Ovary (tissue), 9 donors: ENCODE data around the gene CACNA1C. TPM values are rescaled to one million over a fixed set of nuclear protein-coding genes. Genes with fewer than 3 reads are reported as not detected.

Source experiments
- DNase-seq, 5 donors: peaks; one replicate each; pipeline ENCODE4 v3.0.0-alpha.2; 2019 to 2020
- H3K27ac ChIP-seq, 2 donors: fragments of 200-600 bp; one replicate each; pipeline versions ENCODE4 v1.5.1 to v1.8.0; 2019 to 2022
- H3K27me3 ChIP-seq: fragments of 200-600 bp; one replicate; pipeline ENCODE4 v1.8.0; 2022
- H3K36me3 ChIP-seq: fragments of 200-600 bp; sonication (generic); one replicate; pipeline ENCODE4 v1.5.1; 2019
- H3K4me1 ChIP-seq: one replicate; pipeline ENCODE4 v1.8.1; 2013; ENCODE audit warnings: mild to moderate bottlenecking, moderate library complexity; ENCODE audit not compliant: insufficient read depth
- H3K4me3 ChIP-seq: fragments of 200-600 bp; sonication (generic); one replicate; pipeline ENCODE4 v1.5.1; 2017
- H3K9me3 ChIP-seq, 2 donors: fragments of 200-600 bp in 1 of 2; sonication (generic) in 1 of 2; one replicate each; pipeline versions ENCODE4 v1.5.1 to v1.8.1; 2013 to 2019; ENCODE audit warnings: mild to moderate bottlenecking in 1 of 2, moderate library complexity in 1 of 2
- EP300 ChIP-seq: sonication (generic); formaldehyde crosslinking; IDR thresholded peaks from one replicate; pipeline ENCODE4 v1.6.1; 2017; ENCODE audit warnings: antibody characterized with exemption
- POLR2A ChIP-seq: fragments of 450-650 bp; IDR thresholded peaks from one replicate; pipeline ENCODE4 v1.6.1; 2017; ENCODE audit warnings: antibody characterized with exemption, mild to moderate bottlenecking, moderate library complexity
- WGBS, 3 donors: extraction: QIAGEN DNeasy Blood & Tissue Kit in 1 of 3; methylation state at CpG; one replicate each; pipeline versions ENCODE4 v1.1.5 to v1.1.7; 2013 to 2017; 5-methylcytosine and 5-hydroxymethylcytosine counted together
- intact Hi-C, 4 donors: fragments of 100-400 bp; cut with DNase I; formaldehyde crosslinking; loops; one replicate each; pipeline versions ENCODE4 v1.11.0 to v1.15.1; 2022 to 2023
- polyA plus RNA-seq, 2 donors: library from polyadenylated mRNA; stranded (reverse); fragments of 200-250 nt in 1 of 2; fragments of 350-450 nt in 1 of 2; fragmentation: Illumina TruSeq in 1 of 2; extraction: RNeasy Lipid Tissue Mini Kit (QIAGEN cat#74804) in 1 of 2; gene quantifications; one replicate each; pipeline ENCODE4 v1.2.3, GENCODE V29; 2013 to 2014
- total RNA-seq, 7 donors: library from RNA; depleted of rRNA in 2 of 7; stranded (reverse); fragments of >200 nt in 2 of 7; fragmentation: NEBNext Ultra II Directional in 3 of 7; extraction: Animal tissue kit (Norgen Biotek cat#: 25700) in 3 of 7; gene quantifications; one replicate each; pipeline versions ENCODE4 v1.1.0 to v1.2.4, GENCODE V29; 2016 to 2023
- TF ChIP-seq, protein P1 (sequence below), 3 donors: fragments of 450-650 bp in 2 of 3; fragments of 200-600 bp in 1 of 3; IDR thresholded peaks; one replicate each; pipeline versions ENCODE4 v1.5.1 to v1.8.0; 2016 to 2022; ENCODE audit warnings: antibody characterized with exemption in 3 of 3, mild to moderate bottlenecking in 1 of 3
- donor health status: DM: no; HTN: no; CAD: no; lungs with moderate emphysema.
- donor health status: DM: no; HTN: no; CAD: no.
- donor health status: Bipolar disorder and iron deficiency.
- donor health status: DM: yes; HTN: yes; CAD: no.
- donor health status: DM: no; HTN: no; CAD: no.
- donor health status: DM: yes; HTN: yes; CAD: no.

The CACNA1C gene
- total and polyA plus RNA-seq, 9 donors, result 2.2 to 8.3 (median 3.7) TPM

GRCh38 chr12:2578772-2579171, 526.0 kb downstream of the CACNA1C start:
- 88 to 96% (median 95%) methylated on average over 6 of the region's 6 CpGs for WGBS, 3 donors
- Histone ChIP-seq H3K4me1 (peaks cover 2% of the 10 kb centered on the region), H3K27me3 (no peaks in the 10 kb centered on the region), H3K4me3 (no peak overlapping the region), H3K27ac (no peak overlapping the region), H3K36me3 (no peaks in the 10 kb centered on the region), H3K9me3 (no peaks in the 10 kb centered on the region)
- intact Hi-C loops, result no loop called here
- DNase-seq, result no peak
- TF ChIP-seq EP300 (no peak), POLR2A (no peak)
- TF ChIP-seq, protein P1, sequence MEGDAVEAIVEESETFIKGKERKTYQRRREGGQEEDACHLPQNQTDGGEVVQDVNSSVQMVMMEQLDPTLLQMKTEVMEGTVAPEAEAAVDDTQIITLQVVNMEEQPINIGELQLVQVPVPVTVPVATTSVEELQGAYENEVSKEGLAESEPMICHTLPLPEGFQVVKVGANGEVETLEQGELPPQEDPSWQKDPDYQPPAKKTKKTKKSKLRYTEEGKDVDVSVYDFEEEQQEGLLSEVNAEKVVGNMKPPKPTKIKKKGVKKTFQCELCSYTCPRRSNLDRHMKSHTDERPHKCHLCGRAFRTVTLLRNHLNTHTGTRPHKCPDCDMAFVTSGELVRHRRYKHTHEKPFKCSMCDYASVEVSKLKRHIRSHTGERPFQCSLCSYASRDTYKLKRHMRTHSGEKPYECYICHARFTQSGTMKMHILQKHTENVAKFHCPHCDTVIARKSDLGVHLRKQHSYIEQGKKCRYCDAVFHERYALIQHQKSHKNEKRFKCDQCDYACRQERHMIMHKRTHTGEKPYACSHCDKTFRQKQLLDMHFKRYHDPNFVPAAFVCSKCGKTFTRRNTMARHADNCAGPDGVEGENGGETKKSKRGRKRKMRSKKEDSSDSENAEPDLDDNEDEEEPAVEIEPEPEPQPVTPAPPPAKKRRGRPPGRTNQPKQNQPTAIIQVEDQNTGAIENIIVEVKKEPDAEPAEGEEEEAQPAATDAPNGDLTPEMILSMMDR (IDR thresholded peaks at IDR 0.05), result no peak

DNA sequence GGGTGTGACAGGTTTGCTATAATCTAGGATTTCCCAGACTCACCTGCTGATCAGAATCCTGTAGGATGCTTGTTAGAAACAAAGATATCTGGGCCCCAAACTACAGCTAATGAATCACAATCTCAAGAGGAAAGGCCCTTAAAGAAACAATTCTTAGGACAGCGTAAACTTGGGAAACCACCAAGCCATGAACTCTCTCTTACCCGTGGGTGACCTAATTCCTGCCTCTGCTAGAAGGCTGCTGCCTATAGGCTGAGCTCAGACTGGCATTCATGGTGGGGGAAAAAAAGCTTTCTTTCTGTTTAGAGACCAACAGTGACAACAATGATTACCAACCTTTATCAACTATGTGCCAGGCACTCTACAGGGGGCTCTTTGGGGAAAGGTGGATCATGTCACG, 528.0 kb downstream of the CACNA1C start:
- no peak for DNase-seq
- Histone ChIP-seq H3K27ac (no peak overlapping the region), H3K4me3 (no peak overlapping the region), H3K4me1 (peaks cover 2% of the 10 kb centered on the region), H3K36me3 (no peaks in the 10 kb centered on the region), H3K9me3 (no peaks in the 10 kb centered on the region), H3K27me3 (no peaks in the 10 kb centered on the region)
- TF ChIP-seq, protein P1 (IDR thresholded peaks at IDR 0.05), result no peak
- TF ChIP-seq POLR2A, result no peak
- intact Hi-C loops, result loop anchor here in 3 of 4 donors (5.0 to 10.0 kb wide), 5 partner anchors 286 to 936 kb away; partner anchors contain the start of gene CACNA1C (in 3 of the 3)
- WGBS, 3 donors, result 40 to 69% (median 54%) methylated on average over 3 of the region's 3 CpGs

DNA sequence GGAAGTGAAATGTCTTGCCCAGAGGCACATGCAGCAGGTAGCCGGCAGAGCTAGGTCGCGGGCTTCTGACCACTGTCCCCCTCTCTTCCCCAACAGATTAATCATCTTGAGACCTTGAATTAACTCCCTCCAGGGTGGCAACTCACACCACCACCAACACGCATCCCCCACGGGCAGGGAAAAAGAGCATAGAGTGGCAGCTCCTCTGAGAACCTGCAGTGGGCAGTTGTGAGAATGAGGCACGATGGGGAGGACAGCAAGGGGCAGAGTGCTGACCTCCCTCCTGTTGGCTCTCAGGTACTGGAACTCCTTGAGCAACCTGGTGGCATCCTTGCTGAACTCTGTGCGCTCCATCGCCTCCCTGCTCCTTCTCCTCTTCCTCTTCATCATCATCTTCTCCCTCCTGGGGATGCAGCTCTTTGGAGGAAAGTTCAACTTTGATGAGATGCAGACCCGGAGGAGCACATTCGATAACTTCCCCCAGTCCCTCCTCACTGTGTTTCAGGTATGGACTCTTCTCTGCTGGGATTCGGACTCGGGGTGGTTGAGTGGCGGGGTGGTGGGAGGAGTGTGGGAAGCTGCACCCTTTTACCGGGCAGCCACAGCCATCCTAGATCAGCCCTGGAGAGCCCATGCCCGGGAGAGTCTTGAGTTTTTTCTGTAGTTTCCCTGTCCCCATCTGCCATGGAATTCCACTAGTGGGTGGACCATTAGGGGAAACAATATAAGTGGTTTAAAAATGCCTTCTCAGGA, 528.7 kb downstream of the CACNA1C start:
- TF ChIP-seq EP300 (no peak), POLR2A (no peak)
- TF ChIP-seq, protein P1 (IDR thresholded peaks at IDR 0.05), result no peak
- peaks cover 2% of the 10 kb centered on the region for H3K4me1 ChIP-seq
- WGBS, 3 donors, result 85 to 92% (median 89%) methylated on average over 15 of the region's 15 CpGs
- no peaks in the 10 kb centered on the region for H3K36me3 ChIP-seq
- no peak overlapping the region for H3K4me3 ChIP-seq
- no peaks in the 10 kb centered on the region for H3K27me3 ChIP-seq
- H3K27ac ChIP-seq, result no peak overlapping the region
- intact Hi-C loops, result loop anchor here in 3 of 4 donors (5.0 to 10.0 kb wide), 5 partner anchors 287 to 937 kb away; partner anchors contain the start of gene CACNA1C (in 3 of the 3)
- no peaks in the 10 kb centered on the region for H3K9me3 ChIP-seq
- DNase-seq, result no peak

DNA sequence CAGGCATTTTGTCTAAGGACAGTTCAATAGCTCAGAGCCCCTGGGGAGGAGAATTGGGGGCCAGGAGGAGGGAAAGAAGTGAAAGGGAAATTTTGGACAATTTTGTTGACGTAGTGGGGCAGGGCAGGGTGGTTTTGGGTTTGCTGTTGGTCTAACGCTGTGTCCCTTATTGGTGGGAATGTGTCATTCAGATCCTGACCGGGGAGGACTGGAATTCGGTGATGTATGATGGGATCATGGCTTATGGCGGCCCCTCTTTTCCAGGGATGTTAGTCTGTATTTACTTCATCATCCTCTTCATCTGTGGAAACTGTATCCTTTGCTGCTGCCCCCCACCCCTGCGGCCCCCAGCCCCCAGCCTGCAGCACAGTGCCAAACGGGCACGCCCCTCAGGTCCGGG, 529.8 kb downstream of the CACNA1C start:
- intact Hi-C loops, result loop anchor here in 3 of 4 donors (5.0 to 10.0 kb wide), 5 partner anchors 288 to 938 kb away; partner anchors contain the start of gene CACNA1C (in 3 of the 3)
- H3K27ac ChIP-seq, result no peak overlapping the region
- H3K4me1 ChIP-seq, result peaks cover 2% of the 10 kb centered on the region
- no peak overlapping the region for H3K4me3 ChIP-seq
- 46 to 64% (median 47%) methylated on average over 9 of the region's 9 CpGs for WGBS, 3 donors
- no peaks in the 10 kb centered on the region for H3K27me3 ChIP-seq
- DNase-seq, result no peak
- H3K36me3 ChIP-seq, result no peaks in the 10 kb centered on the region
- no peak for TF ChIP-seq EP300
- no peak for TF ChIP-seq POLR2A
- TF ChIP-seq, protein P1 (IDR thresholded peaks at IDR 0.05), result no peak
- H3K9me3 ChIP-seq, result no peaks in the 10 kb centered on the region
